SK-N-MC (cell line): ENCODE results near the gene LBX2.

ENCODE experiments used
- EZH2 ChIP-seq: fragments of 200-600 bp; sonication (generic); IDR thresholded peaks from one replicate; pipeline ENCODE4 v1.6.1; 2017; ENCODE audit warnings: antibody characterized with exemption
- FOXP2 ChIP-seq: optimal IDR thresholded peaks from 2 replicates; pipeline ENCODE3; 2011; ENCODE audit warnings: mild to moderate bottlenecking, moderate library complexity; ENCODE audit not compliant: insufficient read depth; ENCODE audit errors: extremely low read length, control extremely low read depth
- POLR2AphosphoS5 ChIP-seq: IDR thresholded peaks from 2 replicates; pipeline ENCODE4 v1.6.1; 2012; ENCODE audit warnings: mild to moderate bottlenecking, low read depth, low read length, borderline replicate concordance

DNA sequence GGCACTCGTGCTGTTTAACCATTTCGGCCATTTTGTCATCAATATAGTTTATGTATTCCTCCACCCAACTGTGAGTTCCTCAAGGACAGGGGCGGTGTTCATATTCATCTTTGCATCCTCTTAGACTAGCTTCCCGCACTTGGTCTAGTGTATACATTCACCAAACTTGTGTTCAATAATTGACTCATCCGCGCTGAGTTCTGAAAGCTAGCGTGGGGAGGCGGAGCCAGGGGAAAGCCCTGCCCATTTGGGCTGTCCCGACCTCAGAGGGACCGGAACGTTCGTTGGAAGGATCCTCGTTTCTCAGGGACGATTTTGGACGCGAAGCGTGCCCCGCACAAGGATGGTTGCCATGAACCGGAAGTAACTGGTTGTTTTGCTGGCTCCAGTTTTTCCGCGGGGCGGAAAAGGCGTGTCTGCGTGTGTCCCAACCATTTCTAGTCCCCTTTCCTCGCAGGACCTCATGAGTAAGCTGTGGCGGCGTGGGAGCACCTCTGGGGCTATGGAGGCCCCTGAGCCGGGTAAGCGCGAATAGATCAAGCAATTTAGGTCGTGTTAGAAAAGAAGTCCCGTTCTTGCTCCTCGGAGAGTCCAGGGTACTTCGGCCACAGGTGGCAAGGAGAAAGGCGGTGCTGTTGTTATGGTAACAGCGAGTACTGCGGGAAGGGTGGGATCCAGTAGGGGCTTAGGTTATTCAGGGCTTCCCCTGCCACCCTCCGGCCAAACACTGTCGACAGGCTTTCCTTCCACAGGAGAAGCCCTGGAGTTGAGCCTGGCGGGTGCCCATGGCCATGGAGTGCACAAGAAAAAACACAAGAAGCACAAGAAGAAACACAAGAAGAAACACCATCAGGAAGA is 44.5 kb downstream of the LBX2 start, which contains the start of gene INO80B:
- no peak for TF ChIP-seq EZH2
- TF ChIP-seq POLR2AphosphoS5, result peak; percentile 83
- TF ChIP-seq FOXP2, result peak; percentile 98
